Peyer's patch (tissue), 4 donors: ENCODE results near the gene ARHGEF40.

ENCODE experiments used
- POLR2A ChIP-seq, 2 donors: fragments of 450-650 bp; IDR thresholded peaks; one replicate each; pipeline ENCODE4 v1.5.1; 2017; ENCODE audit warnings: antibody characterized with exemption in 2 of 2, mild to moderate bottlenecking in 2 of 2, moderate library complexity in 2 of 2
- TF ChIP-seq, protein P1 (sequence below), 6 experiments: fragments of 450-650 bp in 4 of 6; fragments of 200-600 bp in 2 of 6; sonication (generic) in 1 of 6; IDR thresholded peaks; one replicate each; pipeline ENCODE4 v1.5.1; 2017 to 2019; ENCODE audit warnings: antibody characterized with exemption in 6 of 6, mild to moderate bottlenecking in 3 of 6, moderate library complexity in 1 of 6

DNA sequence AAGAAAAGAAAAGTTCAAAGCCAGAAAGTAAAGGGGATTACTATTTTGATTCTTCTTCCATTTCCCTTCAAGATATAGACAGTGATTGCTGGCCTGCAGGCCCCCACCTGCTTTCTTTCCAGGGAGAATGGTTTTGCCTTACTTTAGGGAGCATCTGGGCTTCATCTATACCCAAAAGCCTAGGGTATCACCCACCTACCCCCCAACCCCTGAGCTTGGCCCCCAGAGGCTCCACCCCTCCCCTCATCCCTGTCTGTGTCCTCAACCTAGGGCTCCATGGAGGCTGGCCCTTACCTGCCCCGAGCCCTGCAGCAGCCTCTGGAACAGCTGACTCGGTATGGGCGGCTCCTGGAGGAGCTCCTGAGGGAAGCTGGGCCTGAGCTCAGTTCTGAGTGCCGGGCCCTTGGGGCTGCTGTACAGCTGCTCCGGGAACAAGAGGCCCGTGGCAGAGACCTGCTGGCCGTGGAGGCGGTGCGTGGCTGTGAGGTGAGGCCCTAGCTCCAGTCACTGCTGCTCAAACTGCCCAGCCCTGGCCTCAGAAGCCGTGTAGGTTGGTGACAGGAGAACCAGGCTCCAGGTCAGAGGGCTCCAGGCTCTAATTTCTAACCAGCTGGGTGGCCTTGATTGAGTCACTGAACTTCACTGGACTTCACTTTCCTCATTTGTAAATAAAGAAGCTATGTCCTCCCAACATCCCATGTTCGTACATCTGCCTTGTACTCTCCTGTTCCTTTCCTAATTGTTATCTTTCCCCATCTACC is 13.6 kb downstream of the ARHGEF40 start:
- TF ChIP-seq, protein P1, sequence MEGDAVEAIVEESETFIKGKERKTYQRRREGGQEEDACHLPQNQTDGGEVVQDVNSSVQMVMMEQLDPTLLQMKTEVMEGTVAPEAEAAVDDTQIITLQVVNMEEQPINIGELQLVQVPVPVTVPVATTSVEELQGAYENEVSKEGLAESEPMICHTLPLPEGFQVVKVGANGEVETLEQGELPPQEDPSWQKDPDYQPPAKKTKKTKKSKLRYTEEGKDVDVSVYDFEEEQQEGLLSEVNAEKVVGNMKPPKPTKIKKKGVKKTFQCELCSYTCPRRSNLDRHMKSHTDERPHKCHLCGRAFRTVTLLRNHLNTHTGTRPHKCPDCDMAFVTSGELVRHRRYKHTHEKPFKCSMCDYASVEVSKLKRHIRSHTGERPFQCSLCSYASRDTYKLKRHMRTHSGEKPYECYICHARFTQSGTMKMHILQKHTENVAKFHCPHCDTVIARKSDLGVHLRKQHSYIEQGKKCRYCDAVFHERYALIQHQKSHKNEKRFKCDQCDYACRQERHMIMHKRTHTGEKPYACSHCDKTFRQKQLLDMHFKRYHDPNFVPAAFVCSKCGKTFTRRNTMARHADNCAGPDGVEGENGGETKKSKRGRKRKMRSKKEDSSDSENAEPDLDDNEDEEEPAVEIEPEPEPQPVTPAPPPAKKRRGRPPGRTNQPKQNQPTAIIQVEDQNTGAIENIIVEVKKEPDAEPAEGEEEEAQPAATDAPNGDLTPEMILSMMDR (IDR thresholded peaks at IDR 0.05), result no peak
- TF ChIP-seq POLR2A (IDR thresholded peaks at IDR 0.05), result no peak
